Measurements from ENCODE around the gene CES5A.
"Not testable (repeated sequence)": the region's sequence is repeated elsewhere in the genome, so short reads cannot be mapped to it uniquely, and the experiment has no call there.

CES5A gene

DNA sequence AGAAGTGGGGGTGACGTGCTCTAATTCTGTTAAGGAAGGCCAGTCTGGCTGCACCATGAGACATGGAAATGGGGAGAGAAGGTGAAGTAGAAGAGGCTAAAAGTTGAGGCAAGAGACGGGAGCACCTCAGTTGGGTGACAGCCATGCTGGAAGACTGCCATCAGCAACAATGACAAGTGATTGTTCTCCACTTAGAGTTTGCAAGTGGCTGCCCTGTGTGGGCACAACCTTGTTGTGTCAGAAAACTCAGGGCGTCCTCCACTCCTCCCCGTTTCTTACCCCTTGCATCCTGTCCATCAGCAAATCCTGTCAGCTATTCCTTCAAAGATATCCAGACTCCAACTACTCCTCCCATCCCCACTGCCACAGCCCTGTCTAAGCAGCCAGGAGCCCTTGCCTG is 59.9 kb downstream of the CES5A start:
- Histone ChIP-seq H3K27ac (no peak overlapping the region), H3K36me3 (replicated peaks) (no peaks in the 10 kb centered on the region), H3K27me3 (replicated peaks) (no peaks in the 10 kb centered on the region), H3K4me3 (ENCODE audit: low read depth, low read length) (no peak overlapping the region)
- in situ Hi-C loops (cut with HindIII; ENCODE audit: low pct_ligation_motif_present, low sequenced_read_pairs), result no loop called here
- DNase-seq, result no peak
- TF ChIP-seq, protein P1, sequence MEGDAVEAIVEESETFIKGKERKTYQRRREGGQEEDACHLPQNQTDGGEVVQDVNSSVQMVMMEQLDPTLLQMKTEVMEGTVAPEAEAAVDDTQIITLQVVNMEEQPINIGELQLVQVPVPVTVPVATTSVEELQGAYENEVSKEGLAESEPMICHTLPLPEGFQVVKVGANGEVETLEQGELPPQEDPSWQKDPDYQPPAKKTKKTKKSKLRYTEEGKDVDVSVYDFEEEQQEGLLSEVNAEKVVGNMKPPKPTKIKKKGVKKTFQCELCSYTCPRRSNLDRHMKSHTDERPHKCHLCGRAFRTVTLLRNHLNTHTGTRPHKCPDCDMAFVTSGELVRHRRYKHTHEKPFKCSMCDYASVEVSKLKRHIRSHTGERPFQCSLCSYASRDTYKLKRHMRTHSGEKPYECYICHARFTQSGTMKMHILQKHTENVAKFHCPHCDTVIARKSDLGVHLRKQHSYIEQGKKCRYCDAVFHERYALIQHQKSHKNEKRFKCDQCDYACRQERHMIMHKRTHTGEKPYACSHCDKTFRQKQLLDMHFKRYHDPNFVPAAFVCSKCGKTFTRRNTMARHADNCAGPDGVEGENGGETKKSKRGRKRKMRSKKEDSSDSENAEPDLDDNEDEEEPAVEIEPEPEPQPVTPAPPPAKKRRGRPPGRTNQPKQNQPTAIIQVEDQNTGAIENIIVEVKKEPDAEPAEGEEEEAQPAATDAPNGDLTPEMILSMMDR (IDR thresholded peaks at IDR 0.05; ENCODE audit: low read depth, low read length, missing control alignments), result no peak

DNA sequence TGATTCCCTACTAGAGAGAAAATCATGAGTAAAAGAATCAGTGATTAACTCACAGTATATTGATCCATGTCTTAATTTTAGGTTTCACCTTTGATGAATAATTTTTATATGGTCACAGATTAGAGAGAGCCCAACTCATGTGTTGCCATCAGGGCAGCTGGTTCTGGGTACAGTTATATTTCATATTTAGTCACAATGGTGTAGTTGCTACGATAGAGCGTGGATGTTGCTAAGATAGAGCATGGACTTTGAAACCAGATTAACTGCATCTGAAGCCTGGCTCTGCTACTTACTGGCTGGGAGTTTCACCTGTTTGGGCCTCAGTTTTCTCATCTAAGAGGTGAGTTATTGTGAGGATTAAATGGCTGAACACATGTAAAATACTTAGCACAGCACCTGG is 61.0 kb downstream of the CES5A start:
- in situ Hi-C loops (cut with HindIII; ENCODE audit: low pct_ligation_motif_present, low sequenced_read_pairs); H3K27ac ChIP-seq; H3K36me3 ChIP-seq (replicated peaks); H3K27me3 ChIP-seq (replicated peaks); H3K4me3 ChIP-seq (ENCODE audit: low read depth, low read length); DNase-seq: not testable (repeated sequence)

DNA sequence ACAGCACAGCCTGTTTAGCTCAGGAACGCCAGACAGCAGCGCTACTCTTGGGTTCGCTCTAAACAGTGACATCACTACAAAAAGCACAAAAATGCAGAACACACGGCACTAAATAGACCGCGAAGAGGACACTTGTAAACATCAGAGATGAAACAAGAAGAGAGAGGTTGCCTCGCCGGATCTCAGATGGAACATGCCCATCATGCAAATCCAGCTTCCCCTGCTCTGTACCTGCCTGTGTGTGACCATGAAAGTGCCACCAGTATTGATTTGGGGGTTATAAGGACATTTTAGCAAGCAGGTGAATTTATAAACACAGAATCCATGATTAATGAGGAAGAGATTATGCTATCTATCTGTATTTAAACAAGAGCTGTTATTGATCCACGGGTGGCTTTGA is 61.4 kb downstream of the CES5A start:
- H3K4me3 ChIP-seq (ENCODE audit: low read depth, low read length); DNase-seq; in situ Hi-C loops (cut with HindIII; ENCODE audit: low pct_ligation_motif_present, low sequenced_read_pairs): not testable (repeated sequence)

DNA sequence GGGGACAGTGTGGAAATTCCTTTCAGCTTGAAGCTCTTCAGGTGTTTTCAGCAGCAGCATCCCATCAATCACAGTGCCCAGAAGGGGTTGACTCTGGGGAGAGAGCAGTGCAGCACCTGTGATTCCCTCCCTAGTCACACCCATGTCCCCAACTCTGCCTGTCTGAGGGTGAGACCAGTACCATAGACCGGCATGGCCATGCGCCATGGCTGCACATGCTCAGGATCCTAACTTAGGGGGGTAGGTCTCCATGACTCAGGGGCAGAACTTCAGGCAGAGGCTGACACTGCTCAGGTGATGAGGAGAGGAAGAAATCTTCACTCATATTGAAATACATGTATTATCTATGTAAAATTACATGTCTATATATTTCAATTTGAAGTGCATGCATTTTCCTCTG is 62.2 kb downstream of the CES5A start:
- Histone ChIP-seq H3K27me3 (replicated peaks) (no peaks in the 10 kb centered on the region), H3K4me3 (ENCODE audit: low read depth, low read length) (no peak overlapping the region), H3K36me3 (replicated peaks) (no peaks in the 10 kb centered on the region), H3K27ac (no peak overlapping the region)
- in situ Hi-C loops (cut with HindIII; ENCODE audit: low pct_ligation_motif_present, low sequenced_read_pairs), result no loop called here
- DNase-seq, result no peak
- TF ChIP-seq, protein P1 (IDR thresholded peaks at IDR 0.05; ENCODE audit: low read depth, low read length, missing control alignments), result no peak

More for the DNA sequence above, 61.4 kb downstream of the CES5A start:
- H3K27me3 ChIP-seq (replicated peaks); H3K36me3 ChIP-seq (replicated peaks); H3K27ac ChIP-seq: not testable (repeated sequence)

DNA sequence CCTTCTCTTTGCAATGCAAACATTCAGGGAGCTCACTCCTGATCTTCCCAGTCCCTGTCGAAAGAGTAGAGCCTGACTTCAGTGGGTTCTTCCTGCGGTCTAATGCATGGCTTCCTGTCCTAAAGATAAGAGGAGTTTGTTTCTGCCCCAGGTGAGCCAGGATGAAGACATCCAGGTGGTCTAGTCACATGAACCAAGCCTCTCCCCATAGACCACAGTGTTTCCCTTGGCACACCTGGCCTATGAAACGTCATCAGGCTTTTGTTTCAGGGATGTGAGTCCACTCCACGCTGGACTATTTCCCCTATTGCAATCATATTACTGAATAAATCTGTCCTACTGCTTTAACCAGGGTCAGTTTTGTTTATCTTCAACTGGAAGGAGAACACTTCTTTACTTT is 63.4 kb downstream of the CES5A start:
- no peak for DNase-seq
- in situ Hi-C loops (cut with HindIII; ENCODE audit: low pct_ligation_motif_present, low sequenced_read_pairs), result no loop called here
- Histone ChIP-seq H3K27ac (no peak overlapping the region), H3K36me3 (replicated peaks) (no peaks in the 10 kb centered on the region), H3K4me3 (ENCODE audit: low read depth, low read length) (no peak overlapping the region), H3K27me3 (replicated peaks) (no peaks in the 10 kb centered on the region)
- TF ChIP-seq, protein P1 (IDR thresholded peaks at IDR 0.05; ENCODE audit: low read depth, low read length, missing control alignments), result no peak

DNA sequence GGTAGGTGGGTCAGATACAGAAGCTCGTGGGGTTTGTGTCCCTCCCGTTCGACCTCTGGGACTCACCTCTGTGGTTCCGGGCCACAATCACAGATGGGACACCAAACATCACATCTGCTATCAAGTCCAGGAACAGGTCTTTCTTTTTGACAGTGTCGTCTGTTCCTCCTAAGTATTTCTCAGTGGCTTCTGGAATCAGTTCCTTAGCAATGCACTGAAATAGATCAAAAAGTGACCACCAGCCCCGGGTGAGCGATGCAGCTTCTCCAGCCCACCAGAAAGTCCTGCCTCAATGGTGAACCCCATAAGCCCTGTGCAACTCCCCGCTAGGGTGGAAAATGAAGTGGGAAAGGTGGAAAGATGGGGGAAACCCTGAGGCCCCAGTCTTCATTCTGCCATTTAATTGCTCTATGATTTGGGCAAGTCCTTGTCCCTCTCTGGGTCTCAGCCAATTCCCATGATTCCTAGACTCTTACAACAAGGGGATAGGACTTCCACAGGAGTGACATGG is 64.7 kb downstream of the CES5A start:
- TF ChIP-seq, protein P1 (IDR thresholded peaks at IDR 0.05; ENCODE audit: low read depth, low read length, missing control alignments), result no peak
- in situ Hi-C loops (cut with HindIII; ENCODE audit: low pct_ligation_motif_present, low sequenced_read_pairs), result no loop called here
- H3K36me3 ChIP-seq (replicated peaks), result no peaks in the 10 kb centered on the region
- no peak overlapping the region for H3K27ac ChIP-seq
- H3K27me3 ChIP-seq (replicated peaks), result no peaks in the 10 kb centered on the region
- DNase-seq, result no peak
- H3K4me3 ChIP-seq (ENCODE audit: low read depth, low read length), result no peak overlapping the region

DNA sequence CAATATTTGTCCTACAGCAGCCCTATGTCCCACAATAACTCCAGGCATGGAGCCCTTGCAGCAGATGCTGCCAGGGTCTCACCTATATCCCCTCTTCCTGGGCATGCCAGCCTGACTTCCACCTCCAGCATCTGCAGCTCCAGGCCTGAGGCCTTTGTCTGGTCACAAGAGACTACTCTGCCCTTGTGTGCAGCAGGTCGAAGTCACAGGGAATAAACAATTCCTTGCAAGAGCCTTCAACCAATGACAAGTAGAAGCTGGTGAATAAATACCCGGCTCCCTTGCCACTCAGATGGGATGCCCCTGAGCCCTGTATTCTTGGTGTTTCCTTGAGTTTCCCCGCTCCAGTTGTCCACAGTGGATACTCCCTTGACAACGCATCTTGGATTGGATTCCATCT is 65.3 kb downstream of the CES5A start:
- H3K27ac ChIP-seq, result no peak overlapping the region
- H3K4me3 ChIP-seq (ENCODE audit: low read depth, low read length), result no peak overlapping the region
- H3K36me3 ChIP-seq (replicated peaks), result no peaks in the 10 kb centered on the region
- in situ Hi-C loops (cut with HindIII; ENCODE audit: low pct_ligation_motif_present, low sequenced_read_pairs), result no loop called here
- TF ChIP-seq, protein P1 (IDR thresholded peaks at IDR 0.05; ENCODE audit: low read depth, low read length, missing control alignments), result no peak
- DNase-seq, result no peak
- H3K27me3 ChIP-seq (replicated peaks), result no peaks in the 10 kb centered on the region
